Activated CD8-positive, alpha-beta memory T cell treated with anti-CD3 and anti-CD28 coated beads, Interleukin-2, amount 10 ng/mL, durations not matched to agents 7 days and 5 days (primary cell): Measurements from ENCODE around the gene DHRS1. TPM values are rescaled to one million over a fixed set of nuclear protein-coding genes. Genes with fewer than 3 reads are reported as not detected.

ENCODE experiments used
- ATAC-seq: fragments of 150-1000 bp; cut with Tn5 transposase; one replicate; pipeline ENCODE4 v1.10.0; 2021; ENCODE audit warnings: moderate library complexity
- CTCF ChIA-PET: fragments of 350-600 bp; sonication (Branson Sonifier 250); formaldehyde crosslinking; loops from one replicate; lab custom pipeline; 2021; ENCODE audit warnings: antibody characterized with exemption; lab: Charles Lee
- DNase-seq: peaks from one replicate; pipeline ENCODE4 v3.0.0-alpha.2; 2020
- H3K27ac Mint-ChIP-seq: one replicate; pipeline ENCODE4 v1.8.0; 2021; ENCODE audit warnings: mild to moderate bottlenecking, mixed read lengths
- H3K27me3 Mint-ChIP-seq: one replicate; pipeline ENCODE4 v1.8.0; 2021; ENCODE audit warnings: mixed read lengths
- H3K36me3 Mint-ChIP-seq: one replicate; pipeline ENCODE4 v1.8.0; 2021; ENCODE audit warnings: mild to moderate bottlenecking, mixed read lengths
- H3K4me1 Mint-ChIP-seq: one replicate; pipeline ENCODE4 v1.8.0; 2021; ENCODE audit warnings: mixed read lengths
- H3K4me3 Mint-ChIP-seq: one replicate; pipeline ENCODE4 v1.8.0; 2021; ENCODE audit warnings: mild to moderate bottlenecking, moderate library complexity, mixed read lengths
- H3K9me3 Mint-ChIP-seq: one replicate; pipeline ENCODE4 v1.8.0; 2022; ENCODE audit warnings: low read depth, mixed read lengths
- total RNA-seq, 2 experiments: library from RNA; stranded (reverse); gene quantifications; one replicate each; pipeline ENCODE4 v1.2.3, GENCODE V29; 2021

Gene DHRS1
- total RNA-seq, 2 experiments from 2014 or later = 14.2 to 26.5 TPM

GRCh38 chr14:24271134-24271833 lies 28.3 kb downstream of the DHRS1 start, which contains the start of gene RABGGTA:
TSS of gene RABGGTA (minus strand) at chr14:24271597. CDS start at chr14:24271115, 482 bp downstream.
- no peaks in the 10 kb centered on the region for H3K27me3 Mint-ChIP-seq
- CTCF ChIA-PET = interaction anchor here (0.6 to 16.6 kb wide), 25 partner anchors 9 to 396 kb away, joined by 3 to 275 read pairs (median 6); partner anchors contain the start of genes CHMP4A, CIDEB, DCAF11 and DHRS1
- peak within 1 kb of the TSS; percentile 84 for H3K4me3 Mint-ChIP-seq
- peak within 1 kb of the TSS; percentile 93 for H3K27ac Mint-ChIP-seq
- ATAC-seq (peak; percentile 92), DNase-seq (peak; percentile 92)
- peaks cover 41% of the 10 kb centered on the region for H3K4me1 Mint-ChIP-seq
- H3K9me3 Mint-ChIP-seq = no peaks in the 10 kb centered on the region
- H3K36me3 Mint-ChIP-seq = peaks cover 10% of the 10 kb centered on the region

DNA sequence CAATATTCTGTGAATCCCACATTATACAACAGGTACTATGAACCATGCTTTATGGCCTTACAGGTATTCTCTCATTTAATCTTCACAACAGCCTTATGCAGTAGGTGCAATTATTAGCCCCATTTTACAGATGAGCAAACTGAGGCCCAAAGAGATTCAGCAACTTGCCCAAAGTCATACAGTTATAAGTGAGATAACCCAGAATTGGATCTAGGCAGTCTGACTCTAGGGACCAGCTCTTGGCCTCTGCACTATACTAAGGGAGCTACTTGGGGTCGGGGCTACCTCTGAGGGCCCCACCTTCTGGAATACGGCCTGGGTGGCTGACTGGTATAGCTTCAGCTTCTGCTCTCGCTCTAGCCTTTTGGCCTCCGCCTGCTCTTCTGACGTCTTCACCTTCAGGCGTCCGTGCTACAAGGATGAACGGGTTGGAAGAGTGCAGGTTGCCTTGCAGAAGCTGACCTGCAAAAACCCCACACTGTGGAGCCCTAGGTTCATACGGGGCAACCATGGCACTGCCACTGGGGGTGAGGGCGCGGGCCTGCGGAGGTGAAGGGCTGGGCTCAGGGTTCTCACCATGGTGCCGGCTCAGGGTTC lies 28.9 kb downstream of the DHRS1 start:
- peaks cover 41% of the 10 kb centered on the region for H3K4me1 Mint-ChIP-seq
- peak overlapping the region; percentile 93 for H3K27ac Mint-ChIP-seq
- H3K9me3 Mint-ChIP-seq = no peaks in the 10 kb centered on the region
- no peaks in the 10 kb centered on the region for H3K27me3 Mint-ChIP-seq
- DNase-seq = no peak
- CTCF ChIA-PET = interaction anchor here (0.6 to 16.6 kb wide), 25 partner anchors 8 to 397 kb away, joined by 3 to 275 read pairs (median 6); partner anchors contain the start of genes CHMP4A, CIDEB, DCAF11 and DHRS1
- H3K4me3 Mint-ChIP-seq = peak overlapping the region; percentile 84
- H3K36me3 Mint-ChIP-seq = peaks cover 10% of the 10 kb centered on the region
- no peak for ATAC-seq

- Mint-ChIP-seq H3K27ac (peak overlapping the region; percentile 93), H3K4me3 (peak overlapping the region; percentile 84), H3K27me3 (no peaks in the 10 kb centered on the region), H3K36me3 (peaks cover 10% of the 10 kb centered on the region), H3K4me1 (peaks cover 39% of the 10 kb centered on the region), H3K9me3 (no peaks in the 10 kb centered on the region)
- CTCF ChIA-PET = interaction anchor here (1.0 to 16.6 kb wide), 13 partner anchors 10 to 161 kb away, joined by 3 to 275 read pairs (median 9); partner anchors contain the start of genes CIDEB, DHRS1, IRF9 and LTB4R
- ATAC-seq = no peak
- no peak for DNase-seq
Observed at GRCh38 chr14:24269910-24270536, 29.6 kb downstream of the DHRS1 start.

DNA sequence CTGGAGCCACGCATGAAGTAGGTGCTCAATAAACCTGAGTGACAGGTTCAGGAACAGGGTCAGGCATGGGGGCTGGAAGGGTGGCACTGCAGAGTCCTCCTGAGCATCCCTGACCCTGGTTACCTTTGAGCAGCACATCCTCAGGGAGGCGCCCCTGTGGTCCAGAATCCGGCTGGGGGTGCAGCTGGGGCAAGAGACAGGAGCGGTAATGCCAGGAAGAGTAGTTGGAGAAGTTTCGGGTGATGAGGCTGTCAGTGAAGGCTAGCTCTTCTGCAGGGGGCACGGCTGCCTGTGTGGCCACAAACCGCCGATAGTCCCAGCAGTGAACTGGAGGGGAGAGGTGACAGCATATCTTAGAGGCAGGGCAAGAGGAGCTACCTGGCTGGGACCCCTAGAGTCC lies 30.2 kb downstream of the DHRS1 start:
- Mint-ChIP-seq H3K9me3 (no peaks in the 10 kb centered on the region), H3K4me1 (peaks cover 38% of the 10 kb centered on the region), H3K27ac (no peak overlapping the region), H3K4me3 (no peak overlapping the region), H3K27me3 (no peaks in the 10 kb centered on the region), H3K36me3 (peaks cover 10% of the 10 kb centered on the region)
- DNase-seq (no peak), ATAC-seq (no peak)
- CTCF ChIA-PET = interaction anchor here (1.2 to 16.6 kb wide), 5 partner anchors 10 to 56 kb away, joined by 3 to 275 read pairs (median 4); partner anchors contain the start of genes CHMP4A, DHRS1, NOP9 and TINF2

DNA sequence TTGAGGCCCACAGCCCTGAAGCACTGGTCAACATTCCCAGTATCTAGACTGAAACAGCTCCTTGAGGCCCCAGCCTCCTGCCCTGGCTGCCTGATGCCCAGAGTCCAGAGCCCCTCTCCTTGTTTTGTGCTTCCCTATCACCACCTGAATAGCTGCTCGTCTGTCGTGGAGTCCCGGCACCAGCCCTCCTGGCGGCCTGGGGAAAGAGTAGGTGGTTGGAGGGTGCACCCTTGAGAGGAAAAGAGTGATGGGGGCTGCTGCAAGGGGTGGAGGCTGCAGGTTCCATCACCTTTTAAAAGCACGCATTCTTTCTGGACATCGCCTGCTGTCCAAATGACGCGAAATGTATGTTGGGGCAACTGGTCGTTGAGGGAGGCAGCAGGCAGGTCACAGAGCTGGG lies 31.4 kb downstream of the DHRS1 start:
- no peak overlapping the region for H3K4me3 Mint-ChIP-seq
- H3K9me3 Mint-ChIP-seq = no peaks in the 10 kb centered on the region
- CTCF ChIA-PET = interaction anchor here (0.6 to 16.6 kb wide), 4 partner anchors 18 to 164 kb away, joined by 3 to 275 read pairs (median 28); partner anchors contain the start of genes CHMP4A, DHRS1, NOP9 and TINF2
- no peak for ATAC-seq
- DNase-seq = no peak
- no peak overlapping the region for H3K27ac Mint-ChIP-seq
- peaks cover 27% of the 10 kb centered on the region for H3K4me1 Mint-ChIP-seq
- no peaks in the 10 kb centered on the region for H3K27me3 Mint-ChIP-seq
- peaks cover 10% of the 10 kb centered on the region for H3K36me3 Mint-ChIP-seq

- peaks cover 21% of the 10 kb centered on the region for H3K4me1 Mint-ChIP-seq
- no peaks in the 10 kb centered on the region for H3K9me3 Mint-ChIP-seq
- peaks cover 10% of the 10 kb centered on the region for H3K36me3 Mint-ChIP-seq
- H3K4me3 Mint-ChIP-seq = no peak overlapping the region
- no peaks in the 10 kb centered on the region for H3K27me3 Mint-ChIP-seq
- ATAC-seq = no peak
- DNase-seq = no peak
- H3K27ac Mint-ChIP-seq = no peak overlapping the region
- CTCF ChIA-PET = interaction anchor here (6.3 to 16.6 kb wide), 2 partner anchors 18 to 32 kb away, joined by 53 to 275 read pairs; partner anchors contain the start of genes DHRS1, NOP9 and TINF2
Observed at GRCh38 chr14:24267516-24267915, 32.1 kb downstream of the DHRS1 start.

DNA sequence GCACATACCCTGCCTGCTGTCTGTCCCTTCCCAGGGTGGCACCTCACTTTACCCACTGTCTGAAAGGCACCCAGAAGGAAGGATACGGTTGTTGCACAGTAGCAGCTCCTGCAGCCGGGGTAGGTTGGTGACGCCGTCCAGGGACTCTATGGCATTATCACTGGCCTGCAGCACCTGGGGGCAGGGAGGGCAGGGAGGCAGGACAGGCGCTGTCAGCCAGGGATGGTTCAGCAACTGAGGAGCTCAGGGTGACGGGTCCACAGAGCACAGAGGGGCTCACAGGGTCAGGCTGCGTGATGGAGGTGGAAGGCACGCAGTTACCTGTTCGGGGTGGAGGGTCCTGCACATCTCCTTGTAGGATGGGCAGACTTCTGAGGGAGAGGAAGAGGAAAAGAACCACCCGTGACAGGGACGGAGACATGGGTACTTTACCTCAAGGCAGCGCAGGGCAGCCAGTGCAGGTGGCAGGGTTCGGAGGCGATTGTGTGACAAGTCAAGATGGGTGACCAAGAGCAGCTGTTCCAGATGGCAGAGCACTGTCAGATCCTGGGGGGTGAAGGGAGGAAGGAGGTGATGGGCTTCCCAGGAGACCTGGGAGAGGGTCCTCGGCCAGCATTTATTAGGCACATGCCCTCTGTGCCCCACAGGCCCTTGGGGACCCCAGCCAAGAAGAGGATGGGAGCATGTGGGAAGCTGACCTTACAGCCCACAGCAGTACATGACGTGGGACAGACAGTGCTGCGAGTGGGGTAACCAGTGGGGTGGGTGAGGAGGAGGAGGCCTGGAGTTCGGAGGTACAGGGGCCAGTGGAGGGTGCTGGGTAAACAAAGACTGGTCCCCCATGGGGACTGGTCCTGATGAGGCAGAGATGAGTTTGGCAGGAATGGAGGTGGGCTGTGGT lies 33.0 kb downstream of the DHRS1 start:
- H3K27me3 Mint-ChIP-seq = no peaks in the 10 kb centered on the region
- no peaks in the 10 kb centered on the region for H3K9me3 Mint-ChIP-seq
- H3K4me3 Mint-ChIP-seq = no peak overlapping the region
- no peak overlapping the region for H3K27ac Mint-ChIP-seq
- H3K4me1 Mint-ChIP-seq = peaks cover 12% of the 10 kb centered on the region
- DNase-seq (no peak), ATAC-seq (no peak)
- peaks cover 10% of the 10 kb centered on the region for H3K36me3 Mint-ChIP-seq
- CTCF ChIA-PET = interaction anchor here (1.1 to 16.6 kb wide), 4 partner anchors 13 to 33 kb away, joined by 3 to 275 read pairs (median 30); partner anchors contain the start of genes DHRS1, NOP9 and TINF2

DNA sequence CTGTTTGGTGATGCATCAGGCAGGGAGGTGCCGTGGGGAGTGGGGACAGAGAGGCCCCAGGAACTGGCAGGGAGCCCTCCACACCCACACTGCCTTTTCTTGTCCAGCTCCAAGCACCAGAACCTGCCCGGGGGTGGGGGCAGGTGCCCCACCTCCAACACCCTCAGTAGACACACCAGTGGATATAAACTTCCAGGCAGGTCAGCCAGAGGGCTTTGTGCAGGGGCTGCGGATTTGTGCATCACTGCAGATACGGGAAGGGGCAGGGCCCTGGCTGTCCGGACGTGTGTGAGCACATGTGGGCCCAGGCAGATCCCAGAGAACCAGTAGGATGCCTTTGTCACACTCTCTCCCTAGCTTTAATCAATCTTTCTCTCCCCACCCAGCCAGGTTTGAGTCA lies 35.3 kb downstream of the DHRS1 start:
- Mint-ChIP-seq H3K4me3 (no peak overlapping the region), H3K36me3 (peaks cover 10% of the 10 kb centered on the region), H3K4me1 (no peaks in the 10 kb centered on the region), H3K9me3 (no peaks in the 10 kb centered on the region), H3K27ac (no peak overlapping the region), H3K27me3 (no peaks in the 10 kb centered on the region)
- CTCF ChIA-PET = interaction anchor here (0.8 to 16.6 kb wide), 3 partner anchors 12 to 49 kb away, joined by 3 to 275 read pairs (median 4); partner anchors contain the start of genes MDP1 and TINF2
- ATAC-seq (no peak), DNase-seq (no peak)

DNA sequence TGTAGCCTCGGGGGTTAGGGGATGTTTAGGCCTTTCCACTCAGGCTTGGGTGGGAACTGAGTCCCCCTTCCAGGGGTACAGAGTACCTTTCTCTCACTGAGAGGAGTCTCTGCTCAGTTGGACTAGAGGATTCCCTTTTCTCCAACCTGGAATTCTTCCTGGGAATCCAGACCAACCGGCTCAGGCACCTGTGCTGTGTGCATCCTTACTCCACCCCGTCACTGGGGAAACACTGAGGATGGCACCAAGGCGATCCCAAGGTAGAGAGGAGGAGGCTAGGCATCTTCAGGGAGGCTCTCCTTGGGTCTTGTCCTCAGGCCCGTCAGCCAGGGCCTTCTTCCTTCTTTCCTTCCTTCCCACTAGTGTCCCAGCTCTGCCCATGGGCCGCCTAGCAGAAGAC lies 35.7 kb downstream of the DHRS1 start:
- Mint-ChIP-seq H3K36me3 (peaks cover 10% of the 10 kb centered on the region), H3K27me3 (no peaks in the 10 kb centered on the region), H3K27ac (no peak overlapping the region), H3K9me3 (no peaks in the 10 kb centered on the region), H3K4me3 (no peak overlapping the region), H3K4me1 (no peaks in the 10 kb centered on the region)
- ATAC-seq = no peak
- no peak for DNase-seq
- CTCF ChIA-PET = interaction anchor here (1.5 kb wide), 1 partner anchor 48 kb away, joined by 4 read pairs; the partner anchor contains the start of gene MDP1

DNA sequence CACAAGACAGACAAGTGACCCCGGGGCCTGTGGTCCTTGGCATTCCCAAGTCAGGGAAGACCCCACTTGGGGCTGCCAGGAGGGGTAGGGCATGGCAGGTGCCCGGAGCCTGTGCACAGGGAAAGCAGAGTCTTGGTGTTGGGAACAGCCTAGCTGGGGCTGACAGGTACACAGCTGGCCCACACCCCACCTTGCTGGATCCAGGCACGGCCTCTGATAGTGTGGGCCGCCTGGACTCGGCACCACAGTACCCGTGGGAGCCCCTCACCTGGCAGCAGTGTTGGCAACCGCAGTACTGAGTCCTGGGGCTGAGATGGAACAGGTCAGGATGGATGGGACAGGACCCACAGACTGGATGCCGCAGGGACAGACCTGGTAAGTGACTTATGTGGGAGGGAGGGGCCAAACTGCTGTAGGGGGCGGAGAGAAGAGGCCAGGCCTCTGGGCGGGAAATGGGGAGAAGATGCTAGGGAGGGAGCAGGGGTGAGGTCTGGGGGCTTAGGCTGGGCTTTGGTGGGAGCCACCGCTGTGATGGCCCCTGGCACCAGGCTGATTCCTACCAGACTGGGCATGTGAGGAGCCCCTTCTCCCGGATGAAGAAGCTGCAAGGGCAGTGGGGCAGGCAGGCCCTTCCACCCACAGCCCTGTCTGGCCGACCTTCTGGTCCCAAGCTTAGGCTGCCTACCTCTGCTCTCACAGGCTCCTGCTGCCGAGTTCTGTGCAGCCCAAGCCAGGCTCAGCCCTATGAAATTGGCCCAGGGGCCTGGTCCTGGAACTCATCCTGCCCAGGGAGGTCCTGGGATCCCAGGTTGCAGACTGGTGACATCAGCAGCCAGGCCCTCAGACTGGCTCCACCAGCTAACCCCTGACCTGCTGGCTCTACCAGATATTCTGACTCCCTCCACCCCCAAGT lies 36.5 kb downstream of the DHRS1 start, which contains the start of gene TGM1:
Gene TGM1, minus strand, starts transcription at position 357 of the 913 bp plus-strand sequence. CDS start 825 bp downstream, outside the sequence.
- Mint-ChIP-seq H3K27ac (no peak within 1 kb of the TSS), H3K9me3 (no peaks in the 10 kb centered on the region), H3K36me3 (peaks cover 10% of the 10 kb centered on the region), H3K4me3 (no peak within 1 kb of the TSS), H3K27me3 (no peaks in the 10 kb centered on the region), H3K4me1 (no peaks in the 10 kb centered on the region)
- DNase-seq (no peak), ATAC-seq (no peak)
- CTCF ChIA-PET = interaction anchor here (1.4 to 1.9 kb wide), 2 partner anchors 8 to 11 kb away, joined by 4 to 10 read pairs; partner anchors contain the start of gene RABGGTA

- no peak for DNase-seq
- H3K27ac Mint-ChIP-seq = no peak overlapping the region
- no peaks in the 10 kb centered on the region for H3K9me3 Mint-ChIP-seq
- H3K4me3 Mint-ChIP-seq = no peak overlapping the region
- CTCF ChIA-PET = interaction anchor here (0.7 to 1.9 kb wide), 3 partner anchors 10 to 19 kb away, joined by 3 to 10 read pairs (median 4); partner anchors contain the start of gene RABGGTA
- H3K4me1 Mint-ChIP-seq = no peaks in the 10 kb centered on the region
- peaks cover 5% of the 10 kb centered on the region for H3K36me3 Mint-ChIP-seq
- no peak for ATAC-seq
- no peaks in the 10 kb centered on the region for H3K27me3 Mint-ChIP-seq
Observed at GRCh38 chr14:24261969-24262327, 37.6 kb downstream of the DHRS1 start.
